Cardiac muscle cell (in vitro differentiated cells and primary cell): ENCODE measurements around the gene YTHDC2. TPM values are rescaled to one million over a fixed set of nuclear protein-coding genes. Genes with fewer than 3 reads are reported as not detected.

ENCODE experiments used
- DNase-seq, 2 donors: peaks; one replicate each; pipeline versions ENCODE4 v3.0.0 to v3.0.0-alpha.2; 2010 to 2017; ENCODE audit warnings: low read depth in 1 of 2, low spot score in 1 of 2
- H3K27ac ChIP-seq: fragments of 200-600 bp; sonication (generic); 2 replicates; pipeline ENCODE4 v1.5.1; 2016
- H3K27me3 ChIP-seq: fragments of 200-600 bp; sonication (generic); 2 replicates; pipeline ENCODE4 v1.6.0; 2016; ENCODE audit warnings: control low read depth
- H3K36me3 ChIP-seq: fragments of 200-600 bp; sonication (generic); 2 replicates; pipeline ENCODE4 v1.5.1; 2016; ENCODE audit warnings: control low read depth
- H3K4me1 ChIP-seq: fragments of 200-600 bp; sonication (generic); 2 replicates; pipeline ENCODE4 v1.8.1; 2017; ENCODE audit warnings: low read depth, mild to moderate bottlenecking, mixed run types
- H3K4me3 ChIP-seq: fragments of 200-600 bp; sonication (generic); 2 replicates; pipeline ENCODE4 v1.5.1; 2016; ENCODE audit warnings: mild to moderate bottlenecking
- H3K9me3 ChIP-seq: fragments of 200-600 bp; sonication (generic); 2 replicates; pipeline ENCODE4 v1.5.1; 2017; ENCODE audit warnings: low read depth, mild to moderate bottlenecking, control low read depth
- polyA plus RNA-seq: library from polyadenylated mRNA; unstranded; fragments of >200 nt; fragmentation: Nextera tagmentation; extraction: Ambion mirVana; gene quantifications from 2 replicates; pipeline ENCODE4 v1.2.1, GENCODE V29; 2016
- total RNA-seq: library from RNA; depleted of rRNA; stranded (reverse); fragments of >200 nt; gene quantifications from 2 replicates; pipeline ENCODE4 v1.2.3, GENCODE V29; 2016
- TF ChIP-seq, protein P1 (sequence below): IDR thresholded peaks from 2 replicates; pipeline ENCODE4 v1.5.1; 2012; ENCODE audit warnings: low read depth, mild to moderate bottlenecking, low read length

The YTHDC2 gene
- total and polyA plus RNA-seq, 2 experiments from 2014 or later: 11.2 to 16.1 TPM

DNA sequence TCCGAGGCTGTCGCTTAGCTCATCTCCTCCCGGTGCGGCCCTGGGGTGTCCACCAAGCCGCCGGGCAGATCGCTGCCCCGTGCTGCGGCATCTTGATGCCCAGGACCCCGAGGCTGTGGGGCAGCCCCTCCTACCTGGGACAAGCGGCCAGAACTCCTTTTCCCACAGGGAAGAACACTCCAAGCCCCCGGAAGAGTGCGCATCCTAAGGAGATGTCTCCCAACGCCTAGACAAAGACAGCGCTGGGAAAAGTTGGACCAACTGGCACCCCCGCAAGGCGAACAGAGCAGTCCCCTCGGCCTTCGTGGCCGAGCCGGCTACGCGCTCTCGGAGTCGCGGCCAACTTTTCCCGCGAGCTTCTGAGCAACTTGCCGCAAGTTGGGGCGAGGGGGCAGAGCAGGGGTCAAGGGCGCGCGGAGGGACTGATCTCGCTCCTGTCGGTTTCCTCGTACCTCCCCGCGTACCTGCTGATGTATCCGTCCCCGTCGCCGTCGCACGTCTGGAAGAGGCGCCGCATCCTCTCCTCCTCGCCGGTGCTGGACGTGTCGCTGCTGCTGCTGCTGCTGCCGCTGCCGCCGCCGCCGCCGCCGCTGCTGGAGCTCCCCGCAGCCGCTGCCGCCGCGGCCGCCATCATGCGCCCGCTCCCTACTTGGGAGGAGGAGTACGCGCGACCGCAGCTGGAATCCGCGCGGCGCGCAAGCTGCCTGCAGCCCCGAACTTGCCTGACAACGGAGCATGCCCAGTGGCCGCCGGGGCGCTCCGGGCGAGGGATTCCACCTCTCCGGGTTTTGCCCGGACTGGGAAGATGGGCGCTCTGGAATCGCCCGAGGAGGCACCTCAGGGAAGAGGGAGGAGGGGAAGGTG, 25.5 kb upstream of the YTHDC2 start, which contains the start of gene MCC:
Gene MCC (minus strand): TSS at position 673 of the 864 bp plus-strand sequence.
- DNase-seq: peak; percentile 89 to 96
- Histone ChIP-seq H3K36me3 (no peaks in the 10 kb centered on the region), H3K4me3 (peak within 1 kb of the TSS; percentile 50), H3K9me3 (no peaks in the 10 kb centered on the region), H3K27me3 (peaks cover 18% of the 10 kb centered on the region), H3K4me1 (no peaks in the 10 kb centered on the region), H3K27ac (no peak within 1 kb of the TSS)
- TF ChIP-seq, protein P1, sequence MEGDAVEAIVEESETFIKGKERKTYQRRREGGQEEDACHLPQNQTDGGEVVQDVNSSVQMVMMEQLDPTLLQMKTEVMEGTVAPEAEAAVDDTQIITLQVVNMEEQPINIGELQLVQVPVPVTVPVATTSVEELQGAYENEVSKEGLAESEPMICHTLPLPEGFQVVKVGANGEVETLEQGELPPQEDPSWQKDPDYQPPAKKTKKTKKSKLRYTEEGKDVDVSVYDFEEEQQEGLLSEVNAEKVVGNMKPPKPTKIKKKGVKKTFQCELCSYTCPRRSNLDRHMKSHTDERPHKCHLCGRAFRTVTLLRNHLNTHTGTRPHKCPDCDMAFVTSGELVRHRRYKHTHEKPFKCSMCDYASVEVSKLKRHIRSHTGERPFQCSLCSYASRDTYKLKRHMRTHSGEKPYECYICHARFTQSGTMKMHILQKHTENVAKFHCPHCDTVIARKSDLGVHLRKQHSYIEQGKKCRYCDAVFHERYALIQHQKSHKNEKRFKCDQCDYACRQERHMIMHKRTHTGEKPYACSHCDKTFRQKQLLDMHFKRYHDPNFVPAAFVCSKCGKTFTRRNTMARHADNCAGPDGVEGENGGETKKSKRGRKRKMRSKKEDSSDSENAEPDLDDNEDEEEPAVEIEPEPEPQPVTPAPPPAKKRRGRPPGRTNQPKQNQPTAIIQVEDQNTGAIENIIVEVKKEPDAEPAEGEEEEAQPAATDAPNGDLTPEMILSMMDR: no peak

DNA sequence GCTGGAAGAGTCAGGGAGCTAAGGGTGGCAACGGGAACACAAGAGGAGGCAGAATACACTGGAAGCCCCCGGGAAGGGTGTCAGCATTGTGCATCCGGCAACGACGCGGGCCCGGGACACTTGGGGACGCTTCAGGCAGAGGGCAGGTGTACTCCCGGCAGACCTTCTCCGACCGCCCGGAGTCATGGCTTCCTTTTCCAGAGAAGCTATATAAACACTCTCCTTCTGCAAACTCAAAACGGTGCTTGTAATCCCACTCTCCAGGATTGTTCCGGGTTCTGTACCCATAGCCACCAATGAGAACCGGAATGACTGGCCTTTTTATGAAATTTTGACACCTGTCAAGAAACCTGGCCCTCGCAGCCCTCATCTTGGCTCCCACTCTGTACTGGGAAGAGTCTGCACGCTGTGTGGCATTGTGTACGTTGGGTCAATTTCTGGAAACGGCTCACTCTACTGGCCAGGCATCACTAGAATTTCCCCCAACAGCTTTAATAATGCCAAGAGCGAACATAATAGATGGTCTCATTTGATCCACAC, 24.8 kb upstream of the YTHDC2 start:
- H3K9me3 ChIP-seq: no peaks in the 10 kb centered on the region

DNA sequence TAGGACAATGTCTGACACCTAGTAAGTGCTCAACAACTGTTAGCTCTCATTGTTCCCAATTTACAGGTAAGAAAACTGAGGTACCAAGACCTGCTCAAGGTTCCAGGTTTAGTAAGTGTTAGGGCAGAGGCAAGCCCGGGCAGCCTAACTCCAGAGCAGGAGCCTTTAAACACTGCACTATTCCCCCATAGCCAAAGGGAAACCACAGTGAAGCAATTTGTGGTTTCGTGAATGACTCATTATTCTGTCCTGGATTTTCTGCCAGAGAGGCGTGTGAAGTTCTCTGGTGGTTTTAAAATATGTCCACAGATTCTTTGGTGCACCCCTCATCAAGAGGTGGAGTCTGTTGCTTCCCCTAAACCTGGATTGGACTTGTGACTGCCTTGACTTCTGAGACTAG, 24.2 kb upstream of the YTHDC2 start:
- TF ChIP-seq, protein P1: no peak
- H3K27me3 ChIP-seq: peaks cover 21% of the 10 kb centered on the region
- peak in 1 of 2 donors; percentile 98 for DNase-seq
- H3K9me3 ChIP-seq: no peaks in the 10 kb centered on the region
- no peaks in the 10 kb centered on the region for H3K36me3 ChIP-seq
- no peak overlapping the region for H3K4me3 ChIP-seq
- H3K27ac ChIP-seq: no peak overlapping the region
- H3K4me1 ChIP-seq: no peaks in the 10 kb centered on the region

More for the DNA sequence above, 24.8 kb upstream of the YTHDC2 start:
- TF ChIP-seq, protein P1: no peak
- Histone ChIP-seq H3K27ac (no peak overlapping the region), H3K27me3 (peaks cover 18% of the 10 kb centered on the region), H3K4me3 (peak overlapping the region; percentile 50), H3K36me3 (no peaks in the 10 kb centered on the region), H3K4me1 (no peaks in the 10 kb centered on the region)
- no peak for DNase-seq

DNA sequence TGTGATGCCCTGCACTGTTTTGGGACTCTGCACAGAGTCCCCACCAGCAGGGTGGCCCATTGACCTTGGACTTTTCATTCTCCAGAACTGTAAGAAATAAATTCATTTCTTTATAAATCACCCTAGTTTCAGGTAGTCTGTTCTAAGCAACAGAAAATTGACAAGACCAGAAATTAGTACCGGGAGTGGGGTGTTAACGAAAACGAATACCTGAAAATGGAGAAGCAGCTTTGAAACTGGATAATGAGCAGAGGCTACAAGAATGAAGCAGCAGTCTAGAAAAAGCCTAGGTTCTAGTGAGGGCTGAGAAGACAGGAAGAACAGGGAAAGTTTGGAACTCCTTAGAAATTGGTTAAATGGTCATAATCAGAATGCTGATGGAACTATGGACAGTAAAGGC, 23.2 kb upstream of the YTHDC2 start:
- peaks cover 23% of the 10 kb centered on the region for H3K27me3 ChIP-seq
- H3K36me3 ChIP-seq: no peaks in the 10 kb centered on the region
- TF ChIP-seq, protein P1: no peak
- no peaks in the 10 kb centered on the region for H3K4me1 ChIP-seq
- H3K27ac ChIP-seq: no peak overlapping the region
- no peak overlapping the region for H3K4me3 ChIP-seq
- DNase-seq: no peak
- no peaks in the 10 kb centered on the region for H3K9me3 ChIP-seq

DNA sequence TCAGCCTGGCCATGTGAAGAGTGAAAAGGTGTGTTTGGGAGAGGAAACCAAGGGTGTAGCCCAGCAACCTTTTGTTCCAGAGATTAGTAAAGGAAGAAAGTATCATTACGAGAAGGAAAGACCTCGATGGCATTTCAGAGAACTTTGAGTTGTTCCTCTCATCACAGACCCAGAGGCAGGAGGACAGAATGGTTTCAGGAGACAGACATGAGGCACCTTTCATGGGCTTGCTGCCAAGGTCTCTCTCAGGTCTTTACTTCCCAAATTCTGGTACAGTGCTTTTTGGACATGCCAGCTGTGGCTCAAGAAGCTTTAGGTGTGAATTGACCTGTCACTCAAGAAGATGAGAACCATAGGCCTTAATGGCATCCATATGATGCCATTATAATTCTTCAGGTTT, 22.5 kb upstream of the YTHDC2 start:
- Histone ChIP-seq H3K4me3 (no peak overlapping the region), H3K36me3 (no peaks in the 10 kb centered on the region)
- DNase-seq: no peak

More for the DNA sequence above, 22.5 kb upstream of the YTHDC2 start:
- Histone ChIP-seq H3K4me1 (no peaks in the 10 kb centered on the region), H3K27me3 (peaks cover 25% of the 10 kb centered on the region), H3K27ac (no peak overlapping the region), H3K9me3 (no peaks in the 10 kb centered on the region)
- TF ChIP-seq, protein P1: no peak
